ENCODE results near the gene TRRAP. TPM values are rescaled to one million over a fixed set of nuclear protein-coding genes. Genes with fewer than 3 reads are reported as not detected.

Gene TRRAP
- total and polyA plus RNA-seq, 2 of the 8 experiments (the other 6 are each of a cell fraction or from before 2014, with no cell fraction given) = 21.7 to 48.6 TPM

DNA sequence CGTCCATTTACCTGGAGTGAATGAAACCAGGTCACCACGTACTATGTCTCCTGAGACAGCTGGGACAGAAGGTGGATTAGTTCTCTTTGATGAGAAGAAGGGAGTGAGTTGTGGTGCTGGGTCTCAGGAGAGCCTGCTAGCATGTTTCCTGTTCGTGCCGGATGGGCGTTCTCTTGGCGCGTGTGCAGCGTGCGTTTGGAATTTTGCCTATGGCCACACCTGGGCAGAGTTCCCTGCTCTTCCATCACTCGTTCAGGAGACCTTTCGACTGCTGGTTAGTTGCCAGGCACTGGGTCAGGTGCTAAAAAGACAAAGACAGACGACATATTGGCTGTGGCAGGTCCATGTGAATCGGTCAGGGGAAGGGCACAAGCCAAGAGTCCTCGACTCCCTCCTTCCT is 90.3 kb downstream of the TRRAP start (continued):
- TF ChIP-seq FOSL1 (IDR thresholded peaks at IDR 0.05; ENCODE audit: insufficient read depth, low read depth, low read length) (no peak), SUZ12 (IDR thresholded peaks at IDR 0.05; ENCODE audit: low read length) (no peak), NANOG (IDR thresholded peaks at IDR 0.05; ENCODE audit: insufficient read depth, low read depth, low read length, poor library complexity, severe bottlenecking) (no peak)

All from H1 (cell line).